ENCODE results near the gene OR7C2. TPM values are rescaled to one million over a fixed set of nuclear protein-coding genes. Genes with fewer than 3 reads are reported as not detected.
"Not testable (repeated sequence)": the region's sequence is repeated elsewhere in the genome, so short reads cannot be mapped to it uniquely, and the experiment has no call there.

The OR7C2 gene
- total RNA-seq (2012; rRNA removed), result not detected in 2 replicates

- Histone ChIP-seq H3K4me2 (ENCODE audit: low read length) (no peak within 1 kb of the TSS), H3K4me1 (ENCODE audit: control insufficient read depth, insufficient read depth, low read length) (no peaks in the 10 kb centered on the region), H3K36me3 (ENCODE audit: insufficient read depth, low read length) (no peaks in the 10 kb centered on the region)
Observed at GRCh38 chr19:14941189-14941588, at the start of gene OR7C2. Gene OR7C2, plus strand, starts transcription at chr19:14941489. Its CDS starts 0 bp downstream, at chr19:14941489.

DNA sequence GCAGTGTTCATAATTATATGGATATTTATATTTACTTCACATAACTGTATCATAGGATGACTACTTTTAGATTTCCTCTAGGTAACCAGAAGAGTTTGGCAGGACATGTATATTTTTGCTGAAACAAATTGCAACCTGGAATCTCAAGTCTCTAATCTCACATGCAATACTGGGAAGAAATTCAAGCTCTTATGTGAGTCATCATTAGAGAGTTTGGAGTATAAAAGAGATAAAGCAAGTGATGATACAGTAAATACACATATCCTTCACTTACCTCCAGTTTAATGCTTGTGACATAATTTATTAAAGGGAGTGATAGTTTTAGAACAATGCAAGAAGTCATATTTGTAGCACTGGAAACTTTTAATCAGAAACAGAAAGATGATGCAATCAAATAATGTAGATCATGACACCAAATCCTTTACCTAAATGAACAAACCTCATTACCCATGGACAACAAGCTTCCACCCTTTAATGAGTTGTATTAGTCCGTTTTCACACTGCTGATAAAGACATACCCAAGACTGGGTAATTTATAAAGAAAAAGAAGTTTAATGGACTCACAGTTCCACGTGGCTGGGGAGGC is 39.5 kb upstream of the OR7C2 start:
- H3K4me2 ChIP-seq (ENCODE audit: low read length), result no peak overlapping the region
- no peaks in the 10 kb centered on the region for H3K27me3 ChIP-seq (ENCODE audit: control insufficient read depth, insufficient read depth, low read length)
- H3K9ac ChIP-seq (ENCODE audit: low read depth, low read length), result no peak overlapping the region
- H3K36me3 ChIP-seq (ENCODE audit: insufficient read depth, low read length), result no peaks in the 10 kb centered on the region
- H3K4me1 ChIP-seq (ENCODE audit: control insufficient read depth, insufficient read depth, low read length), result no peaks in the 10 kb centered on the region
- H3K9me3 ChIP-seq (replicated peaks; ENCODE audit: low read length), result no peaks in the 10 kb centered on the region
- no peak overlapping the region for H3K4me3 ChIP-seq (ENCODE audit: low read length)

More at GRCh38 chr19:14941189-14941588, at the start of gene OR7C2:
- H3K9me3 ChIP-seq (replicated peaks; ENCODE audit: low read length), result no peaks in the 10 kb centered on the region
- no peaks in the 10 kb centered on the region for H3K27me3 ChIP-seq (ENCODE audit: control insufficient read depth, insufficient read depth, low read length)
- H3K9ac ChIP-seq (ENCODE audit: low read depth, low read length), result no peak within 1 kb of the TSS
- H3K4me3 ChIP-seq (ENCODE audit: low read length), result no peak within 1 kb of the TSS

- H3K4me2 ChIP-seq (ENCODE audit: low read length), result no peak overlapping the region
- H3K4me3 ChIP-seq (ENCODE audit: low read length), result no peak overlapping the region
- no peaks in the 10 kb centered on the region for H3K9me3 ChIP-seq (replicated peaks; ENCODE audit: low read length)
- no peaks in the 10 kb centered on the region for H3K36me3 ChIP-seq (ENCODE audit: insufficient read depth, low read length)
- H3K4me1 ChIP-seq (ENCODE audit: control insufficient read depth, insufficient read depth, low read length), result no peaks in the 10 kb centered on the region
- H3K9ac ChIP-seq (ENCODE audit: low read depth, low read length), result no peak overlapping the region
- H3K27me3 ChIP-seq (ENCODE audit: control insufficient read depth, insufficient read depth, low read length), result no peaks in the 10 kb centered on the region
Observed at GRCh38 chr19:14906711-14907110, 34.6 kb upstream of the OR7C2 start.

DNA sequence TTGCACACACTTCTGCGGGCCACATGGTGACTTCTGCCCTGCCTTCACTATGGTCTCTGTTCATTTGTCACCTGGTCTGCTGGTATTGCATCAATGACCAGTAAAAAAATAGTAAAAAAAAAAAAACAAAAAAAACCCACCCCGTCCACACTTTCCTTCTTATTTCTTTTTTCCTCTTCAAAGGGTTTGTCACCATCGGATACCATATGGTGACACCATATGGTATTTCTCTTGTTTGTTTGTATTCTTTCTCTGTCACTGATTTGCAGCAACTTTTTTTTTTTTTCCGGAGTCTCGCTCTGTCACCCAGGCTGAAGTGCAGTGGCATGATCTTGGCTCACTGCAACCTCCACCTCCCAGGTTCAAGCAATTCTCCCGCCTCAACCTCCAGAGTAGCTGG is 26.2 kb upstream of the OR7C2 start:
- H3K4me3 ChIP-seq (ENCODE audit: low read length), result no peak overlapping the region
- H3K4me2 ChIP-seq (ENCODE audit: low read length), result no peak overlapping the region
- no peaks in the 10 kb centered on the region for H3K36me3 ChIP-seq (ENCODE audit: insufficient read depth, low read length)
- H3K4me1 ChIP-seq (ENCODE audit: control insufficient read depth, insufficient read depth, low read length), result no peaks in the 10 kb centered on the region
- H3K27me3 ChIP-seq (ENCODE audit: control insufficient read depth, insufficient read depth, low read length), result no peaks in the 10 kb centered on the region
- H3K9me3 ChIP-seq (replicated peaks; ENCODE audit: low read length), result no peaks in the 10 kb centered on the region
- H3K9ac ChIP-seq (ENCODE audit: low read depth, low read length), result no peak overlapping the region

DNA sequence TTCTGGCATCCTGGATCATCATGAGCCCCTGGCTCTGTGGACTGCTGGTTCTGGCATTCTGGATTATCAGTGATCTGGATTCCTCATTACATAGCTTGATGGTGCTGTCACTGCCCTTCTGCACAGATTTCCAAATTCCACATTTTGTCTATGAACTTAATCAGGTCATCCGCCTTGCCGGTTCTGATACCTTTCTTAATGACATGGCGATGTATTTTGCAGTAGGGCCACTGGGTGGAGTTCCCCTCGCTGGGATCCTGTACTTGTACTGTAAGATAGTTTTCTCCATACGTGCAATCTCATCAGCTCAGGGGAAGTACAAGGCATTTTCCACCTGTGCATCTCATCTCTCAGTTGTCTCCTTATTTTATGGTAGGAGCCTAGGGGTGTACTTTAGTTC is 24.4 kb upstream of the OR7C2 start:
- Histone ChIP-seq H3K4me3 (ENCODE audit: low read length) (no peak overlapping the region), H3K9me3 (replicated peaks; ENCODE audit: low read length) (no peaks in the 10 kb centered on the region), H3K4me1 (ENCODE audit: control insufficient read depth, insufficient read depth, low read length) (no peaks in the 10 kb centered on the region), H3K4me2 (ENCODE audit: low read length) (no peak overlapping the region), H3K27me3 (ENCODE audit: control insufficient read depth, insufficient read depth, low read length) (no peaks in the 10 kb centered on the region), H3K9ac (ENCODE audit: low read depth, low read length) (no peak overlapping the region), H3K36me3 (ENCODE audit: insufficient read depth, low read length) (no peaks in the 10 kb centered on the region)

- no peaks in the 10 kb centered on the region for H3K36me3 ChIP-seq (ENCODE audit: insufficient read depth, low read length)
- H3K27me3 ChIP-seq (ENCODE audit: control insufficient read depth, insufficient read depth, low read length), result no peaks in the 10 kb centered on the region
- no peak overlapping the region for H3K4me3 ChIP-seq (ENCODE audit: low read length)
- H3K4me2 ChIP-seq (ENCODE audit: low read length), result no peak overlapping the region
- H3K9me3 ChIP-seq (replicated peaks; ENCODE audit: low read length), result no peaks in the 10 kb centered on the region
- no peak overlapping the region for H3K9ac ChIP-seq (ENCODE audit: low read depth, low read length)
- H3K4me1 ChIP-seq (ENCODE audit: control insufficient read depth, insufficient read depth, low read length), result no peaks in the 10 kb centered on the region
Observed at GRCh38 chr19:14933506-14933905, 7.8 kb upstream of the OR7C2 start.

DNA sequence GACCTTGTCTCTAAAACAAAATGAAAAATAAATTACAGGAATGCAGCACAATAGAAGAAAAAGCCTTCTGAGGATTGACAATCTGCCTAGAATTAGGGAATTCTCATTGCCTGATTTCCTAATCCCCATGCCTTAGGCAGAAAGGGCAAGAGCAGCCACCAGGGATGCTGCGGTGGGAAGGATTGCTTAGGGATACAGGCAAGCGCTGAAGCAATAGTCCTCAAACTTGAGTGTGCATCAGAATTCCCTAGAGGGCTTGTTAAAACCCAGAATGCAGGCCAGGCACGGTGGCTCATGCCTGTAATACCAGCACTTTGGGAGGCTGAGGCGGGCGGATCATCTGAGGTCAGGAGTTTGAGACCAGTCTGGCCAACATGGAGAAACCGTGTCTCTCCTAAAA is 1.0 kb upstream of the OR7C2 start:
- Histone ChIP-seq H3K4me1 (ENCODE audit: control insufficient read depth, insufficient read depth, low read length) (no peaks in the 10 kb centered on the region), H3K4me2 (ENCODE audit: low read length) (no peak overlapping the region)

DNA sequence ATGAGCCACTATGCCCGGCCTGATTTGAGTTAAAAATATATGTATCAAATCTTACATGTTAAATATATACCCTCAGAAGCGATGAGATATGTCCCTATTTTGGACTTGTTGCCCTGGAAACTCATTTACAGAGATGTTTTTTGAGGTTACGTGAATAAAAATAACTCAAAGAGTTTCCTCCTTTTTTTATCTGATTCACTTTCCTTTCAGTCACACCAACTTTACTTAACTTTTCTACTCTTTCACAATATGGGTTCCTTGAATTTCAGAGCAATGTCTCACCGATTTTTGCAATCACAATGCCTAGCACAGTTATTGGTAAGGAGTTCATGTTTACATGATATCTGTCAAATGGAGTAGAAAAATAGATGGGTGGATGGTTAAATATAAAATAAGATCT is 2.3 kb downstream of the OR7C2 start:
- no peak overlapping the region for H3K9ac ChIP-seq (ENCODE audit: low read depth, low read length)
- H3K9me3 ChIP-seq (replicated peaks; ENCODE audit: low read length), result no peaks in the 10 kb centered on the region
- no peak overlapping the region for H3K4me2 ChIP-seq (ENCODE audit: low read length)
- H3K4me1 ChIP-seq (ENCODE audit: control insufficient read depth, insufficient read depth, low read length), result no peaks in the 10 kb centered on the region
- no peaks in the 10 kb centered on the region for H3K27me3 ChIP-seq (ENCODE audit: control insufficient read depth, insufficient read depth, low read length)
- H3K36me3 ChIP-seq (ENCODE audit: insufficient read depth, low read length), result no peaks in the 10 kb centered on the region
- H3K4me3 ChIP-seq (ENCODE audit: low read length), result no peak overlapping the region

More for the DNA sequence above, 1.0 kb upstream of the OR7C2 start:
- no peak overlapping the region for H3K4me3 ChIP-seq (ENCODE audit: low read length)
- H3K9ac ChIP-seq (ENCODE audit: low read depth, low read length), result no peak overlapping the region
- no peaks in the 10 kb centered on the region for H3K27me3 ChIP-seq (ENCODE audit: control insufficient read depth, insufficient read depth, low read length)
- no peaks in the 10 kb centered on the region for H3K9me3 ChIP-seq (replicated peaks; ENCODE audit: low read length)
- no peaks in the 10 kb centered on the region for H3K36me3 ChIP-seq (ENCODE audit: insufficient read depth, low read length)

GRCh38 chr19:14944456-14944855 is 3.2 kb downstream of the OR7C2 start:
- Histone ChIP-seq H3K27me3 (ENCODE audit: control insufficient read depth, insufficient read depth, low read length) (no peaks in the 10 kb centered on the region), H3K9me3 (replicated peaks; ENCODE audit: low read length) (no peaks in the 10 kb centered on the region), H3K4me1 (ENCODE audit: control insufficient read depth, insufficient read depth, low read length) (no peaks in the 10 kb centered on the region), H3K9ac (ENCODE audit: low read depth, low read length) (no peak overlapping the region), H3K4me2 (ENCODE audit: low read length) (no peak overlapping the region), H3K4me3 (ENCODE audit: low read length) (no peak overlapping the region), H3K36me3 (ENCODE audit: insufficient read depth, low read length) (no peaks in the 10 kb centered on the region)

GRCh38 chr19:14949413-14949812 is 8.1 kb downstream of the OR7C2 start:
- not testable (repeated sequence) for H3K4me3 ChIP-seq (ENCODE audit: low read length); H3K9ac ChIP-seq (ENCODE audit: low read depth, low read length); H3K4me1 ChIP-seq (ENCODE audit: control insufficient read depth, insufficient read depth, low read length); H3K27me3 ChIP-seq (ENCODE audit: control insufficient read depth, insufficient read depth, low read length); H3K9me3 ChIP-seq (replicated peaks; ENCODE audit: low read length); H3K36me3 ChIP-seq (ENCODE audit: insufficient read depth, low read length); H3K4me2 ChIP-seq (ENCODE audit: low read length)

DNA sequence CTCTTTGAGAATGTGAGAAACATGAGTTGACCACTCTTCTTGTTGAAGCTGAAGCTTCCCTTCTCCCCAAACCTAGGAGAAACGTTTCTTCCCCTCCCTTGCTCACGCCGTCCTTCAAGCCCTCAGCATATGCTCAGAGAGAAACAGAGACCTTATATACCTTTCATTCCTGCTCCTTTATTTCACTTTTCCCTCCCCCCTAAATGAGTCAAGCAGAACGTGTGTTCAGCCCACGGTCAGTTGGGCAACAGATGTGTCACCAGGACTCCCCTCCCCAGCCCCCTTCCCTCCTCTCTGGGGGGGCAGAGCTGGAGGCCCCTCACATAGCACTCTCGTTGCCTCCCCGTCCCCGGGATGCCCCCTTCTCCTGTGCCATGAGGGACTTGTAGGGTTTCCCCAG is 8.6 kb downstream of the OR7C2 start:
- Histone ChIP-seq H3K36me3 (ENCODE audit: insufficient read depth, low read length) (no peaks in the 10 kb centered on the region), H3K27me3 (ENCODE audit: control insufficient read depth, insufficient read depth, low read length) (no peaks in the 10 kb centered on the region), H3K9me3 (replicated peaks; ENCODE audit: low read length) (no peaks in the 10 kb centered on the region), H3K4me3 (ENCODE audit: low read length) (no peak overlapping the region), H3K4me2 (ENCODE audit: low read length) (no peak overlapping the region), H3K4me1 (ENCODE audit: control insufficient read depth, insufficient read depth, low read length) (no peaks in the 10 kb centered on the region), H3K9ac (ENCODE audit: low read depth, low read length) (no peak overlapping the region)

DNA sequence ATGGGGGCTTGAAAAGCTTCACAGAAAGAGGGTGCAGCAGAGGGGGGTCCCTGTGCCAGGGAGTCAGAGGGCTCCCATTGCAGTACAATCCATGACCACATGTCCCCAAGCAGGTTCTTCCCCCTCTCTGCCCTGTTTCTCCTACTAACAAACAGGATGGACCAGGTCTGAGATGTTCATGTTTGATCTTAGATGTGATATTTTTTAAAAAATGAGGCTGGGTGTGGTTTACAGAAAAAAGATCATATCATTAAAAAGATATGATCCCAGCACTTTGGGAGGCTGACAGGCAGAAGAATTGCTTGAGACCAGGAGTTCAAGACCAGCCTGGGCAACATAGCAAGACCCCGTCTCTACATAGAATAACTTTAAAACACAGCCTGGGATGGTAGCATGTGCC is 9.1 kb downstream of the OR7C2 start:
- H3K4me2 ChIP-seq (ENCODE audit: low read length), result no peak overlapping the region
- H3K9ac ChIP-seq (ENCODE audit: low read depth, low read length), result no peak overlapping the region
- H3K4me1 ChIP-seq (ENCODE audit: control insufficient read depth, insufficient read depth, low read length), result no peaks in the 10 kb centered on the region
- H3K9me3 ChIP-seq (replicated peaks; ENCODE audit: low read length), result no peaks in the 10 kb centered on the region
- no peak overlapping the region for H3K4me3 ChIP-seq (ENCODE audit: low read length)
- no peaks in the 10 kb centered on the region for H3K27me3 ChIP-seq (ENCODE audit: control insufficient read depth, insufficient read depth, low read length)
- no peaks in the 10 kb centered on the region for H3K36me3 ChIP-seq (ENCODE audit: insufficient read depth, low read length)
